ENCODE measurements around the gene SCYGR1. TPM values are rescaled to one million over a fixed set of nuclear protein-coding genes. Genes with fewer than 3 reads are reported as not detected.
A peak's percentile ranks its signal among the peaks of the same experiment; 100 is the strongest.

The SCYGR1 gene
- total RNA-seq, 4 donors from 2014 or later = not detected

- H3K27ac ChIP-seq = no peak overlapping the region
- H3K27me3 ChIP-seq = no peaks in the 10 kb centered on the region
- no peak overlapping the region for H3K4me3 ChIP-seq (replicated peaks in 1 of 3)
- H3K36me3 ChIP-seq = no peaks in the 10 kb centered on the region
- no peaks in the 10 kb centered on the region for H3K9me3 ChIP-seq
- H3K4me1 ChIP-seq = peaks cover 7 to 9% of the 10 kb centered on the region in 2 donors
- TF ChIP-seq, protein P1, sequence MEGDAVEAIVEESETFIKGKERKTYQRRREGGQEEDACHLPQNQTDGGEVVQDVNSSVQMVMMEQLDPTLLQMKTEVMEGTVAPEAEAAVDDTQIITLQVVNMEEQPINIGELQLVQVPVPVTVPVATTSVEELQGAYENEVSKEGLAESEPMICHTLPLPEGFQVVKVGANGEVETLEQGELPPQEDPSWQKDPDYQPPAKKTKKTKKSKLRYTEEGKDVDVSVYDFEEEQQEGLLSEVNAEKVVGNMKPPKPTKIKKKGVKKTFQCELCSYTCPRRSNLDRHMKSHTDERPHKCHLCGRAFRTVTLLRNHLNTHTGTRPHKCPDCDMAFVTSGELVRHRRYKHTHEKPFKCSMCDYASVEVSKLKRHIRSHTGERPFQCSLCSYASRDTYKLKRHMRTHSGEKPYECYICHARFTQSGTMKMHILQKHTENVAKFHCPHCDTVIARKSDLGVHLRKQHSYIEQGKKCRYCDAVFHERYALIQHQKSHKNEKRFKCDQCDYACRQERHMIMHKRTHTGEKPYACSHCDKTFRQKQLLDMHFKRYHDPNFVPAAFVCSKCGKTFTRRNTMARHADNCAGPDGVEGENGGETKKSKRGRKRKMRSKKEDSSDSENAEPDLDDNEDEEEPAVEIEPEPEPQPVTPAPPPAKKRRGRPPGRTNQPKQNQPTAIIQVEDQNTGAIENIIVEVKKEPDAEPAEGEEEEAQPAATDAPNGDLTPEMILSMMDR (IDR thresholded peaks at IDR 0.05) = no peak
- TF ChIP-seq POLR2A (IDR thresholded peaks at IDR 0.05) = no peak
- intact Hi-C loops (cut with DNase I) = loop anchor here (10.0 kb wide), 1 partner anchor 355 kb away; no protein-coding TSS in a partner anchor
- no peak for DNase-seq
- WGBS, 2 donors = 80 to 89% methylated on average over 3 of the region's 3 CpGs
Measured at GRCh38 chr2:227410191-227410590, 22.4 kb upstream of the SCYGR1 start.

DNA sequence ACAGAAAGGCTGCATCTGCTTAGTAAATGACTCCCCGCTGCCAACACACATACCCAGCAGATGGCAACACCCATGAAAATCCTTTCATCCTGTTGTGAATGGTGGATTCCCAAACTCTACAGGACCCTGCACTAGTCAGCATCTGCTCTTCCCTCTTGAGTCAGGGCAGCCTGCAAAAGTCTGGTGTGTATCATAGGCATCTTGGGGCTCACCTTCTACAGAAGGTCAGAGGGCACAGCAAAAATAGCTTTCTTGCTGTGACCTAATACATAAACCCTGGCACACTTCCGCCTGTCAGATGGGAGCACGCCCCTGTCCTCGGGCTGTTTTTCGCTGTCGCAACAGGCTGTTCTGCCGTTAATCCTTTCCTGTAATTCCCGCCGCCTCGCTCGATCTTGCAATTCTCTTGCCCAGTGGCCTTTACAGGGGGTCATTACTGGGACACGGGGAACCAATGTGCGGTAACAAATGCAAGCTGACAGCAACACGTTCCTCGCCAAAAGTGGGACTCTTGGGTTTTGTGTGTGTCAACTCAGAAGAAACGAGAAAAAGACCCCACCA, 19.9 kb upstream of the SCYGR1 start:
- 79 to 91% methylated on average over 16 of the region's 16 CpGs for WGBS, 2 donors
- no peaks in the 10 kb centered on the region for H3K9me3 ChIP-seq
- TF ChIP-seq, protein P1 (IDR thresholded peaks at IDR 0.05) = no peak
- TF ChIP-seq POLR2A (IDR thresholded peaks at IDR 0.05) = no peak
- H3K27ac ChIP-seq = no peak overlapping the region
- no peak overlapping the region for H3K4me3 ChIP-seq (replicated peaks in 1 of 3)
- H3K27me3 ChIP-seq = no peaks in the 10 kb centered on the region
- DNase-seq = peak; percentile 14 to 20
- intact Hi-C loops (cut with DNase I) = no loop called here
- no peaks in the 10 kb centered on the region for H3K36me3 ChIP-seq
- H3K4me1 ChIP-seq = peaks cover 7 to 9% of the 10 kb centered on the region in 2 donors

GRCh38 chr2:227406177-227407031, 18.7 kb upstream of the SCYGR1 start:
- H3K27me3 ChIP-seq = no peaks in the 10 kb centered on the region
- WGBS, 2 donors = 5% methylated on average over 7 of the region's 7 CpGs
- H3K36me3 ChIP-seq = no peaks in the 10 kb centered on the region
- intact Hi-C loops (cut with DNase I) = no loop called here
- no peaks in the 10 kb centered on the region for H3K9me3 ChIP-seq
- H3K4me3 ChIP-seq (replicated peaks in 1 of 3) = no peak overlapping the region
- peak; percentile 63 to 66 for DNase-seq
- H3K4me1 ChIP-seq = peaks cover 7 to 9% of the 10 kb centered on the region in 2 donors
- TF ChIP-seq, protein P1 (IDR thresholded peaks at IDR 0.05) = peak in 4 of 6 experiments; percentile 29 to 64 (median 58)
- no peak for TF ChIP-seq POLR2A (IDR thresholded peaks at IDR 0.05)
- peak overlapping the region; percentile 3 to 51 (median 35) for H3K27ac ChIP-seq

- TF ChIP-seq, protein P1 (IDR thresholded peaks at IDR 0.05) = no peak
- TF ChIP-seq POLR2A (IDR thresholded peaks at IDR 0.05) = no peak
- intact Hi-C loops (cut with DNase I) = no loop called here
- WGBS, 2 donors = 79 to 82% methylated on average over 4 of the region's 4 CpGs
- Histone ChIP-seq H3K36me3 (no peaks in the 10 kb centered on the region), H3K4me3 (replicated peaks in 1 of 3) (no peak overlapping the region), H3K27ac (no peak overlapping the region), H3K27me3 (no peaks in the 10 kb centered on the region), H3K9me3 (no peaks in the 10 kb centered on the region), H3K4me1 (peaks cover 7 to 9% of the 10 kb centered on the region in 2 donors)
- no peak for DNase-seq
Measured at GRCh38 chr2:227404585-227405271, 17.0 kb upstream of the SCYGR1 start.

All from thyroid gland (tissue), 4 donors.